ENCODE measurements around the gene SLC4A11.

SLC4A11 gene

GRCh38 chr20:3246682-3247081, 7.7 kb upstream of the SLC4A11 start:
- DNase-seq (ENCODE audit: low read depth, low spot score): no peak

GRCh38 chr20:3245711-3246110, 6.7 kb upstream of the SLC4A11 start:
- DNase-seq (ENCODE audit: low read depth, low spot score): no peak

GRCh38 chr20:3245156-3245555, 6.2 kb upstream of the SLC4A11 start:
- DNase-seq (ENCODE audit: low read depth, low spot score): no peak

GRCh38 chr20:3244613-3245012, 5.6 kb upstream of the SLC4A11 start:
- no peak for DNase-seq (ENCODE audit: low read depth, low spot score)

- no peak for DNase-seq (ENCODE audit: low read depth, low spot score)
Measured at GRCh38 chr20:3243718-3244358, 4.8 kb upstream of the SLC4A11 start.

GRCh38 chr20:3242172-3242692, 3.2 kb upstream of the SLC4A11 start:
- DNase-seq (ENCODE audit: low read depth, low spot score): no peak

GRCh38 chr20:3240776-3241363, 1.9 kb upstream of the SLC4A11 start:
- no peak for DNase-seq (ENCODE audit: low read depth, low spot score)

- DNase-seq (ENCODE audit: low read depth, low spot score): no peak
Measured at GRCh38 chr20:3239867-3240775, 1.1 kb upstream of the SLC4A11 start.

GRCh38 chr20:3238616-3239025, 369 bp downstream of the SLC4A11 start:
- no peak for DNase-seq (ENCODE audit: low read depth, low spot score)

GRCh38 chr20:3237958-3238615, 903 bp downstream of the SLC4A11 start:
- DNase-seq (ENCODE audit: low read depth, low spot score): no peak

- no peak for DNase-seq (ENCODE audit: low read depth, low spot score)
Measured at GRCh38 chr20:3237011-3237957, 1.7 kb downstream of the SLC4A11 start.

GRCh38 chr20:3235666-3236324, 3.2 kb downstream of the SLC4A11 start:
- DNase-seq (ENCODE audit: low read depth, low spot score): no peak

GRCh38 chr20:3233991-3234498, 4.9 kb downstream of the SLC4A11 start:
- no peak for DNase-seq (ENCODE audit: low read depth, low spot score)

- DNase-seq (ENCODE audit: low read depth, low spot score): no peak
Measured at GRCh38 chr20:3233131-3233990, 5.6 kb downstream of the SLC4A11 start.

GRCh38 chr20:3231889-3232588, 7.0 kb downstream of the SLC4A11 start:
- DNase-seq (ENCODE audit: low read depth, low spot score): no peak

GRCh38 chr20:3231116-3231515, 7.9 kb downstream of the SLC4A11 start:
- no peak for DNase-seq (ENCODE audit: low read depth, low spot score)

GRCh38 chr20:3229798-3230197, 9.2 kb downstream of the SLC4A11 start:
- no peak for DNase-seq (ENCODE audit: low read depth, low spot score)

- DNase-seq (ENCODE audit: low read depth, low spot score): no peak
Measured at GRCh38 chr20:3229158-3229557, 9.8 kb downstream of the SLC4A11 start.

GRCh38 chr20:3228750-3229032, 10.3 kb downstream of the SLC4A11 start:
- DNase-seq (ENCODE audit: low read depth, low spot score): no peak
